ENCODE results near the gene PCDHA10. TPM values are rescaled to one million over a fixed set of nuclear protein-coding genes. Genes with fewer than 3 reads are reported as not detected.
"Not testable (repeated sequence)": the region's sequence is repeated elsewhere in the genome, so short reads cannot be mapped to it uniquely, and the experiment has no call there.

Gene PCDHA10
- total RNA-seq, 1 experiment from 2014 or later = 0.04 TPM

- H3K27me3 ChIP-seq (ENCODE audit: low read length); H3F3A ChIP-seq (ENCODE audit: low read length, unreplicated experiment); CTCF ChIA-PET; H3K27ac ChIP-seq (ENCODE audit: low read length); H4K20me1 ChIP-seq (ENCODE audit: low read length); H2AFZ ChIP-seq (ENCODE audit: low read length); DNase-seq; H3K4me2 ChIP-seq (ENCODE audit: low read length); H3K9ac ChIP-seq (ENCODE audit: low read length); ATAC-seq; H3K36me3 ChIP-seq (ENCODE audit: low read depth, low read length); H3K9me2 ChIP-seq (replicated peaks; ENCODE audit: low read length); H3K79me2 ChIP-seq (ENCODE audit: low read length); H3K4me1 ChIP-seq (ENCODE audit: insufficient read depth, low read length); H3K9me3 ChIP-seq (ENCODE audit: low read length); BruUV-seq (replicated peaks); POLR2A ChIA-PET (ENCODE audit: unreplicated experiment); H3K4me3 ChIP-seq (ENCODE audit: low read length): not testable (repeated sequence)
- intact Hi-C loops (cut with micrococcal nuclease) = loop anchor here (10.0 kb wide), 1 partner anchor 715 kb away; no protein-coding TSS in a partner anchor
Observed at GRCh38 chr5:140849831-140850634, 5.7 kb upstream of the PCDHA10 start.

DNA sequence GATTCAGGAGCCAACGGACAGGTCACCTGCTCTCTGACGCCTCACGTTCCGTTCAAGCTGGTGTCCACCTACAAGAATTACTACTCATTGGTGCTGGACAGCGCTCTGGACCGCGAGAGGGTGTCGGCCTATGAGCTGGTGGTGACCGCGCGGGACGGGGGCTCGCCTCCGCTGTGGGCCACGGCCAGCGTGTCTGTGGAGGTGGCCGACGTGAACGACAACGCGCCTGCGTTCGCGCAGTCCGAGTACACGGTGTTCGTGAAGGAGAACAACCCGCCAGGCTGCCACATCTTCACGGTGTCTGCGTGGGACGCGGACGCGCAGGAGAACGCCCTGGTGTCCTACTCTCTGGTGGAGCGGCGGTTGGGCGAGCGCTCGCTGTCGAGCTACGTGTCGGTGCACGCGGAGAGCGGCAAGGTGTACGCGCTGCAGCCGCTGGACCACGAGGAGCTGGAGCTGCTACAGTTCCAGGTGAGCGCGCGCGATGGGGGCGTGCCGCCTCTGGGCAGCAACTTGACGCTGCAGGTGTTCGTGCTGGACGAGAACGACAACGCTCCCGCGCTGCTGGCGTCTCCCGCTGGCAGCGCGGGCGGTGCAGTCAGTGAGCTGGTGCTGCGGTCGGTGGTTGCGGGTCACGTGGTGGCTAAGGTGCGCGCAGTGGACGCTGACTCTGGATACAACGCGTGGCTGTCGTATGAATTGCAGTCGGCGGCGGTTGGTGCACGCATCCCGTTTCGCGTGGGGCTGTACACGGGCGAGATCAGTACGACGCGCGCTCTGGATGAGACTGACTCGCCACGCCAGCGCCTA, 1.7 kb downstream of the PCDHA10 start:
- Histone ChIP-seq H3K4me2 (ENCODE audit: low read length) (no peak overlapping the region), H3K9me2 (replicated peaks; ENCODE audit: low read length) (no peaks in the 10 kb centered on the region), H3K4me1 (ENCODE audit: insufficient read depth, low read length) (no peaks in the 10 kb centered on the region), H4K20me1 (ENCODE audit: low read length) (no peaks in the 10 kb centered on the region), H3K9ac (ENCODE audit: low read length) (no peak overlapping the region), H3K9me3 (ENCODE audit: low read length) (no peaks in the 10 kb centered on the region), H3K36me3 (ENCODE audit: low read depth, low read length) (no peaks in the 10 kb centered on the region), H3K4me3 (ENCODE audit: low read length) (no peak overlapping the region), H3K27ac (ENCODE audit: low read length) (no peak overlapping the region), H3F3A (ENCODE audit: low read length, unreplicated experiment) (no peaks in the 10 kb centered on the region), H3K27me3 (ENCODE audit: low read length) (no peaks in the 10 kb centered on the region), H3K79me2 (ENCODE audit: low read length) (no peaks in the 10 kb centered on the region), H2AFZ (ENCODE audit: low read length) (no peak overlapping the region)
- ChIA-PET POLR2A (ENCODE audit: unreplicated experiment) (no interaction called here), CTCF (no interaction called here)
- BruUV-seq (replicated peaks) = no TSS peak
- ATAC-seq (no peak), DNase-seq (no peak)
- TF ChIP-seq EZH2 (IDR thresholded peaks at IDR 0.05; ENCODE audit: low read length, unreplicated experiment) (no peak), EZH2phosphoT487 (IDR thresholded peaks at IDR 0.05; ENCODE audit: borderline replicate concordance, low read length) (no peak)
- TF ChIP-seq, protein P1, sequence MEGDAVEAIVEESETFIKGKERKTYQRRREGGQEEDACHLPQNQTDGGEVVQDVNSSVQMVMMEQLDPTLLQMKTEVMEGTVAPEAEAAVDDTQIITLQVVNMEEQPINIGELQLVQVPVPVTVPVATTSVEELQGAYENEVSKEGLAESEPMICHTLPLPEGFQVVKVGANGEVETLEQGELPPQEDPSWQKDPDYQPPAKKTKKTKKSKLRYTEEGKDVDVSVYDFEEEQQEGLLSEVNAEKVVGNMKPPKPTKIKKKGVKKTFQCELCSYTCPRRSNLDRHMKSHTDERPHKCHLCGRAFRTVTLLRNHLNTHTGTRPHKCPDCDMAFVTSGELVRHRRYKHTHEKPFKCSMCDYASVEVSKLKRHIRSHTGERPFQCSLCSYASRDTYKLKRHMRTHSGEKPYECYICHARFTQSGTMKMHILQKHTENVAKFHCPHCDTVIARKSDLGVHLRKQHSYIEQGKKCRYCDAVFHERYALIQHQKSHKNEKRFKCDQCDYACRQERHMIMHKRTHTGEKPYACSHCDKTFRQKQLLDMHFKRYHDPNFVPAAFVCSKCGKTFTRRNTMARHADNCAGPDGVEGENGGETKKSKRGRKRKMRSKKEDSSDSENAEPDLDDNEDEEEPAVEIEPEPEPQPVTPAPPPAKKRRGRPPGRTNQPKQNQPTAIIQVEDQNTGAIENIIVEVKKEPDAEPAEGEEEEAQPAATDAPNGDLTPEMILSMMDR (conservative IDR thresholded peaks at IDR 0.05; ENCODE audit: low read depth, low read length) = no peak
- intact Hi-C loops (cut with micrococcal nuclease) = no loop called here

DNA sequence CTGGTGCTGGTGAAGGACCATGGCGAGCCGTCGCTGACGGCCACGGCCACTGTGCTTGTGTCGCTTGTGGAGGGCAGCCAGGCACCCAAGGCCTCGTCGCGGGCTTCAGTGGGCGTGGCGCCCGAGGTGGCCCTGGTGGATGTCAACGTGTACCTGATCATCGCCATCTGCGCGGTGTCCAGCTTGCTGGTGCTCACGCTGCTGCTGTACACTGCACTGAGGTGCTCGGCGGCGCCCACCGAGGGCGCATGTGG, 2.2 kb downstream of the PCDHA10 start:
- Histone ChIP-seq H3K36me3 (ENCODE audit: low read depth, low read length) (no peaks in the 10 kb centered on the region), H3K79me2 (ENCODE audit: low read length) (no peaks in the 10 kb centered on the region), H3F3A (ENCODE audit: low read length, unreplicated experiment) (no peaks in the 10 kb centered on the region), H3K4me1 (ENCODE audit: insufficient read depth, low read length) (no peaks in the 10 kb centered on the region), H3K9me2 (replicated peaks; ENCODE audit: low read length) (no peaks in the 10 kb centered on the region), H3K9me3 (ENCODE audit: low read length) (no peaks in the 10 kb centered on the region), H3K4me3 (ENCODE audit: low read length) (no peak overlapping the region), H3K27me3 (ENCODE audit: low read length) (no peaks in the 10 kb centered on the region), H3K4me2 (ENCODE audit: low read length) (no peak overlapping the region), H2AFZ (ENCODE audit: low read length) (no peak overlapping the region), H3K9ac (ENCODE audit: low read length) (no peak overlapping the region), H4K20me1 (ENCODE audit: low read length) (no peaks in the 10 kb centered on the region), H3K27ac (ENCODE audit: low read length) (no peak overlapping the region)
- ChIA-PET POLR2A (ENCODE audit: unreplicated experiment) (no interaction called here), CTCF (no interaction called here)
- DNase-seq (no peak), ATAC-seq (no peak)
- BruUV-seq (replicated peaks) = no TSS peak
- TF ChIP-seq EZH2 (IDR thresholded peaks at IDR 0.05; ENCODE audit: low read length, unreplicated experiment) (no peak), EZH2phosphoT487 (IDR thresholded peaks at IDR 0.05; ENCODE audit: borderline replicate concordance, low read length) (no peak)
- TF ChIP-seq, protein P1 (conservative IDR thresholded peaks at IDR 0.05; ENCODE audit: low read depth, low read length) = no peak
- intact Hi-C loops (cut with micrococcal nuclease) = no loop called here

Measured in PC-3 (cell line).